BJ (cell line): ENCODE results near the gene CASR. TPM values are rescaled to one million over a fixed set of nuclear protein-coding genes. Genes with fewer than 3 reads are reported as not detected.

ENCODE experiments used
- CTCF ChIA-PET: fragments of 350-600 bp; formaldehyde crosslinking; extraction: SDS; loops from one replicate; lab custom pipeline; 2021; ENCODE audit warnings: antibody characterized with exemption, inconsistent platforms; lab: Yijun Ruan, JAX
- POLR2A ChIA-PET: fragments of 300-600 bp; sonication (Branson Sonifier 250); formaldehyde crosslinking; extraction: SDS; loops from one replicate; lab custom pipeline; 2021; ENCODE audit warnings: antibody characterized with exemption; lab: Charles Lee
- DNase-seq: peaks from one replicate; pipeline ENCODE4 v3.0.0-alpha.2; 2011; ENCODE audit warnings: low read depth
- H3K27me3 ChIP-seq: 2 replicates; pipeline ENCODE4 v1.6.0; 2011; ENCODE audit warnings: low read length; ENCODE audit not compliant: control insufficient read depth, insufficient read depth
- H3K36me3 ChIP-seq: 2 replicates; pipeline ENCODE4 v1.5.1; 2011; ENCODE audit warnings: low read length; ENCODE audit not compliant: control insufficient read depth, insufficient read depth
- H3K4me3 ChIP-seq: 2 replicates; pipeline ENCODE4 v1.5.1; 2011; ENCODE audit warnings: low read depth, mild to moderate bottlenecking, control low read depth, low read length
- polyA plus RNA-seq: library from polyadenylated mRNA; depleted of rRNA; stranded (reverse); fragments of >200 nt; gene quantifications from 2 replicates; pipeline ENCODE4 v1.2.3, GENCODE V29; 2011; rRNA removed
- TF ChIP-seq, protein P1 (sequence below): IDR thresholded peaks from 2 replicates; pipeline ENCODE4 v1.5.1; 2011; ENCODE audit warnings: low read depth, mild to moderate bottlenecking, control low read depth, inconsistent platforms, low read length, moderate library complexity; ENCODE audit not compliant: insufficient read depth

Gene CASR
- polyA plus RNA-seq, 1 experiment: not detected

DNA sequence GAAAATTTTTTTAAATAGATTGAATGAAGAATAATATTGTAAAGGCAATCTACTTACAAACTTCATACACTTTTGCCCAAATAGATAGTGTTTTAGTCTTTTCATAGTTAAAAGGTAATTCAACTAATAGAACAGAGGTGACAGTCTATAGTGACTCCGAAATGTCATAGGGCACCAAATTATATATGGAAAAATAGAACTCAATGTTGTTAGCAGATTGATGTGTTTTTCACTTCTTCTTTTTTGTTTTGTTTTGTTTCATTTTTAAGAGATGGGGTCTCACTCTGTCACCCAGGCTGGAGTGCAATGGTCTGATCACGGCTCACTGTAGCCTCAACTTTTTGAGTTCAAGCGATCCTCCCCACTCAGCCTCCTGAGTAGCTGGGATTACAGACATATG, 142.3 kb downstream of the CASR start:
- TF ChIP-seq, protein P1, sequence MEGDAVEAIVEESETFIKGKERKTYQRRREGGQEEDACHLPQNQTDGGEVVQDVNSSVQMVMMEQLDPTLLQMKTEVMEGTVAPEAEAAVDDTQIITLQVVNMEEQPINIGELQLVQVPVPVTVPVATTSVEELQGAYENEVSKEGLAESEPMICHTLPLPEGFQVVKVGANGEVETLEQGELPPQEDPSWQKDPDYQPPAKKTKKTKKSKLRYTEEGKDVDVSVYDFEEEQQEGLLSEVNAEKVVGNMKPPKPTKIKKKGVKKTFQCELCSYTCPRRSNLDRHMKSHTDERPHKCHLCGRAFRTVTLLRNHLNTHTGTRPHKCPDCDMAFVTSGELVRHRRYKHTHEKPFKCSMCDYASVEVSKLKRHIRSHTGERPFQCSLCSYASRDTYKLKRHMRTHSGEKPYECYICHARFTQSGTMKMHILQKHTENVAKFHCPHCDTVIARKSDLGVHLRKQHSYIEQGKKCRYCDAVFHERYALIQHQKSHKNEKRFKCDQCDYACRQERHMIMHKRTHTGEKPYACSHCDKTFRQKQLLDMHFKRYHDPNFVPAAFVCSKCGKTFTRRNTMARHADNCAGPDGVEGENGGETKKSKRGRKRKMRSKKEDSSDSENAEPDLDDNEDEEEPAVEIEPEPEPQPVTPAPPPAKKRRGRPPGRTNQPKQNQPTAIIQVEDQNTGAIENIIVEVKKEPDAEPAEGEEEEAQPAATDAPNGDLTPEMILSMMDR: no peak
- no peaks in the 10 kb centered on the region for H3K27me3 ChIP-seq
- H3K4me3 ChIP-seq: no peak overlapping the region
- CTCF ChIA-PET: no interaction called here
- no peaks in the 10 kb centered on the region for H3K36me3 ChIP-seq
- no peak for DNase-seq
- POLR2A ChIA-PET: no interaction called here

DNA sequence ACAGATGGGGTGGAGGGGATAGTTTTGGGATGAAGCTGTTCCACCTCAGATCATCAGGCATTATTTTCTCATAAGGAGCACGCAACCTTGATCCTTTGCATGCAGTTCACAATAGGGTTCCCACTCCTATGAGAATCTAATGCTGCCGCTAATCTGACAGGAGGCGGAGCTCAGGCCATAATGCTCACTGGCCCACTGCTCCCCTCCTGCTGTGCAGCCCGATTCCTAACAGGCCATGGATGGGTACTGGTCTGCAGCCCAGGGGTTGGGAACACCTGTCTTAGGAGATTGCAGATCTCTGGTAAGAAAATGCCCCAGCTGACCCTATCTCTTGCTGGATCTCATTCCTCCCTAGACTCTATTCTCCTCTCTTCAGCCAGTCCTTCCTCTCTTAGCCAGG, 148.4 kb downstream of the CASR start:
- H3K4me3 ChIP-seq: no peak overlapping the region
- H3K36me3 ChIP-seq: no peaks in the 10 kb centered on the region
- no peak for DNase-seq
- TF ChIP-seq, protein P1: no peak
- H3K27me3 ChIP-seq: peaks cover 2% of the 10 kb centered on the region; the same call in 1 of the 2 replicates
- ChIA-PET POLR2A (no interaction called here), CTCF (no interaction called here)

DNA sequence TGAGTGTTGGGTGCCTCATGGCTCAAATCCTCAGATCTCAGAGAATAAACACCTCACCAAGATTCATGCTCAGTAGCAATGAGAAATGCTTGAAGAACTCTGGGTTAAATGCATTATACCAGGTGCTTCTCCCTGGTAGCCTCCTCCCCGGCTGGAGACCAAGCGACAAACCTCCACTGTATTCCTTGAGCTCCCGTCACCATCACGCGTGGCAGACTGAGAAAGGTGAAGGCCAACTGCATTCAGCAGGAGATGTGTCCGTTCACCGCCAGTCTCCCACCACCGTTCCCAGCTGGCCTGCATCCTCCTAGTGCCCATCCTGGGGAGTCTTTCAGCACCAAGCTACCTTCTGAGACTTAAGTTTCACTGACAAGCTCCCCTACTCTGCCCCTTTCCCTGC, 149.1 kb downstream of the CASR start:
- CTCF ChIA-PET: no interaction called here

More for the DNA sequence above, 149.1 kb downstream of the CASR start:
- no peak overlapping the region for H3K4me3 ChIP-seq
- POLR2A ChIA-PET: no interaction called here
- TF ChIP-seq, protein P1: no peak
- peaks cover 2% of the 10 kb centered on the region; the same call in 1 of the 2 replicates for H3K27me3 ChIP-seq
- no peaks in the 10 kb centered on the region for H3K36me3 ChIP-seq
- no peak for DNase-seq

Other genes starting within 250 kb of the CASR start
- gene ILDR1, start 161.4 kb upstream of the CASR start, polyA plus RNA-seq: not detected in 2 replicates
- gene CD86, start 128.3 kb upstream of the CASR start, polyA plus RNA-seq: not detected in 2 replicates
- 0.49 and 0.70 TPM in 2 replicates for gene CSTA, start 141.6 kb downstream of the CASR start, polyA plus RNA-seq
- gene MIX23, start 199.6 kb downstream of the CASR start, polyA plus RNA-seq: 3.7 and 11.9 TPM in 2 replicates
- gene FAM162A, start 200.5 kb downstream of the CASR start, polyA plus RNA-seq: 23.9 and 50.8 TPM in 2 replicates
- gene WDR5B, start 232.4 kb downstream of the CASR start, polyA plus RNA-seq: 2.8 and 5.0 TPM in 2 replicates